Superior temporal gyrus (tissue), 1 donor: ENCODE measurements around the gene C17orf113.

Source experiments
- DNase-seq: peaks from one replicate; pipeline ENCODE4 v3.0.0-alpha.2; 2016; ENCODE audit errors: extremely low spot score

Gene C17orf113

GRCh38 chr17:42050393-42051012 is at the start of gene C17orf113:
C17orf113 (minus strand) TSS chr17:42050601; CDS start chr17:42043376, 7,225 bp downstream.
- peak; percentile 57 for DNase-seq

GRCh38 chr17:42098730-42099399 is 48.5 kb upstream of the C17orf113 start:
- no peak for DNase-seq

- no peak for DNase-seq
These were observed 47.6 kb upstream of the C17orf113 start, which contains the start of gene ZNF385C for GRCh38 chr17:42097691-42098631. ZNF385C (minus strand) TSS chr17:42098473; CDS start chr17:42063056, 35,417 bp downstream.

- no peak for DNase-seq
These were observed 46.1 kb upstream of the C17orf113 start for GRCh38 chr17:42096360-42097111.

- DNase-seq: no peak
These were observed 44.1 kb upstream of the C17orf113 start for GRCh38 chr17:42094375-42095069.

DNA sequence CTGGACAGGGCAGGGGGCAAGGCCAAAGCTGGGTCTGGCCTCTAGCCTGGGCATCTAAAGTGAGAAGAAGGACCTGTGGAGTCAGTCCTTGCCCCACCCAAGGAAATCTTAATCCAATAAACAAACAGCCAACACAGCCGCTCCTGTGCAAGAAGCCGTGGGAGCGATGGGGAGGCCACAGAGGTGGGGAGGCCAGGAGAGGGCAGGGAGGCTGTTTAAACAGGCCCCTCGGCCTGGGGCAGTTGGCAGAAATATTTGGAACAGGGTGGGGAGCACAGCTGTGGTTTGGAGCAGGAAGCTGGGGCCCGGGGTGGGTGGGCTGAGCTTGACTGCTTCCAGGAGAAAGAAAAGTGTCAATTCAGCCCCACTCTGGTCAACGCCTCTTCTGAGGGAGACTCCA is 42.5 kb upstream of the C17orf113 start:
- no peak for DNase-seq

DNA sequence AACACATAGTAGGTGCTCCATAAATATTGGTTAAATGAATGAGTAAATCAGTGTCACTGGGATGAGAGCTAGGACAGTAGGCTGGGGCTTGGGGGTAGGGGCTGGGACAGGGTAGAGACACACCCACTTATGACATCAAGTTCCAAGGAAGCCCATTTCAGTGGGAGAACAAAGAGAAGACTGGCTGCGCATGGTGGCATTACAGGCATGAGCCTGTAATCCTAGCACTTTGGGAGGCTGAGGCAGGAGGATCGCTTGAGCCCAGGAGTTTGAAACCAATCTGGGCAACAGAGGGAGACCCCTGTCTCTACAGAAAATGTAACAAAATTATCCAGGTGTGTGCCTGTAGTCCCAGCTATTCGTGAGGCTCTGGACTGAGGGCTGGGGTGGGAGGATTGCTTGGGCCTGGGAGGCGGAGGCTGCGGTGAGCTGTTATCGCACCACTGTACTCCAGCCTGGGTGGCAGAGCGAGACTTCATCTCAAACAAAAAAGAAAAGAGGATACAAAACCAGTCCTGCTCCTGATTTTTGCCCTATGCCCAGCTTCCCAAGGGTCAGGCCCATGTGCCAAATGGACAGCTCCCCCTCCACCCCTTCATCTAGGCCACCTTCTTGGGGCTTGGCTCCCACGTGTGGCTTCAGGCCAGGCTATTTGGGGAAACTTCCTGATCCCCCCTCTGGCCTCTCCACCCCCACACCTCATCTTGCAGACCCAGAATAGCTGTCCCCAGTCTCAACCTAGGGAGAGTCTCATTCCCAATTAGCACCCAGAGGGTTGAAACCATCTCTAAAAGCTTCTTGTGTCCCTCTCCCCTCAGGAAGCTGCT is 40.8 kb upstream of the C17orf113 start:
- DNase-seq: no peak

DNA sequence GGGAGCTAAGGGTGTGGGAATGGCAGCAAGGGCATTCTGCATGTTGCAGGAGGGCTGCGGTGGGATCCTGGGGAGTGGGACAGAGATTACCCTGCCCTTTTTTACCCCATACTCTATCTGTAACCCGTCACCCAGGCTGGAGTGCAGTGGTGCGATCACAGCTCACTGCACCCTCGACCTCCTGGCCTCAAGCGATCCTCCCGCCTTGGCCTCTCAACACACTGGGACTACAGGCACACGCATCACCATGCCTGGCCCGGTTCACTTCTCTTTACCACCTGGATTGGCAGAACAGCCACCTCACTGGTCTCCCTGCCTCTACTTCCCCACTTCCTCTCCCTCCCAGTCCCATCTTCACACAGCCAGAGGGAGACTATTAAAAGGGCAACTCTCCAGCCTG is 38.3 kb upstream of the C17orf113 start:
- no peak for DNase-seq

DNA sequence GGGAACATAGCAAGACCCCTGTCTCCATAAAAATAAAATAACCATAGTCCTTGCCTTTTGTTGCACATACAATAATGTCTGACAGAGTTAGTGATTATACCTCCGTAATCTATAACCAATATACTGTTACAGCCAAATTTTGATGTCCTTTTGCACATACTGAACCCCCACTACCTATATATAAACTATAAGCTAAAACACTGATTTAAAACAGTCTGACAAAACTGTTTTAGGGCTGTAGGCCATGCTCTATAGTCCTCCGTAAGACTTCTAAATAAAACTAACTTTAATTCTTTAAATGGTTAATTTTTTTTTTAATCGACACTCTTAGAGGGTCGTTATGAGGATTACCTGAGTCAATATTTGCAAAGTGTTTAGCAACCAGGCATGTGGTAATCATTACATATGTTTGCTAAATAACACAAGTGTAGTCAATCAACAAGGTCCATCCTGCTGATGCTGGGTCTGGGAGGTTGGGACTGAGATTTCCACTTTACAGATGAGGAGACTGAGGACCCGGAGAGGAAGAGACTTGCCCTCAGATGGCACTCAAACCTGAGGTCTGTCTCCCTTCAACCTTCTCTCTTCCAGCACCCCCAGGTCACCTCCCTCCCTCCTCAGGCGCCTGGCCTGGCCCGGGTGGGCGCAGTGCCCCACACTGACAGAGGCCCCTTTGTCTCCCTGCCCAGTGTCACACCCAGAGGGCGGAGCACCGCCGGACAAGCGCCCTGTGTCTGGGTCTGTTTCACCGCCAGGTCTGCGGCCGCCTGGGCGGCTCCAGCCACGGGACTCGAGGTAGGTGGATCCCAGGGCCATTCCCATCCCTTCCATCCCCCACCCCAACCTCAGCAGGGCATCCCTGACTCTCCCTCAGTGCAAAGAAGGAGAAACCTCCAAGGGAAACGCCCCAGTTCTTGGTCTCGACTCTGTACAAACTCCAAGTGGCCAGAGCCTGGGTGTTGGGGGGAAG is 37.6 kb upstream of the C17orf113 start:
- DNase-seq: peak; percentile 26

DNA sequence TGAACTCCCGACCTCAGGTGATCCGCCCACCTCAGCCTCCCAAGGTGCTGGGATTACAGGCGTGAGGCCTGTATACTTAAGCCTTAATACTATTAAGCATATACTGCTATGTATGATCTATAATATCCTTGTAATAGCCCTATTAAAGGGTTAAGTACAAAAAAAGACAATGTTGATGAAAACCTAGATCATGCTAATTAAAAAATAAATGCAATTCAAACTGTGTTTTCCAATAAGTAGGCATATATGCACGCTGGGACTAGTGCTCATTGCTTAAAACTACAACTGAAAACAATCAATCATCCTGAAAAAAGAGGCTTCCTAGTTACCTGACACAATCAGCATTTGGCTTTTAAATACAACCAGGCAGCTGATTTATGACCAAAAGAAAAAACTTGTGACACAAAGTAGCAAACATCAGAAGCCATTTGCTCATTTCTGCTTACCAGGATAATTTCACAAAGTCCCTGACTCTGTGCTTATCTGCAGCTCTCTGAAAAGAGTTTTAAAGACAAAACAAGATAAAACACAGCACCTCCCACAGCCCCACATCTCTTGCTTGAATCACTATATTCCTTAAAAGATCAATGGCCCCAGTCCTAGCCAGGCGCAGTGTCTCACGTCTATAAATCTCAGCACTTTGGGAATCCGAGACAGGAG is 36.8 kb upstream of the C17orf113 start:
- DNase-seq: no peak

DNA sequence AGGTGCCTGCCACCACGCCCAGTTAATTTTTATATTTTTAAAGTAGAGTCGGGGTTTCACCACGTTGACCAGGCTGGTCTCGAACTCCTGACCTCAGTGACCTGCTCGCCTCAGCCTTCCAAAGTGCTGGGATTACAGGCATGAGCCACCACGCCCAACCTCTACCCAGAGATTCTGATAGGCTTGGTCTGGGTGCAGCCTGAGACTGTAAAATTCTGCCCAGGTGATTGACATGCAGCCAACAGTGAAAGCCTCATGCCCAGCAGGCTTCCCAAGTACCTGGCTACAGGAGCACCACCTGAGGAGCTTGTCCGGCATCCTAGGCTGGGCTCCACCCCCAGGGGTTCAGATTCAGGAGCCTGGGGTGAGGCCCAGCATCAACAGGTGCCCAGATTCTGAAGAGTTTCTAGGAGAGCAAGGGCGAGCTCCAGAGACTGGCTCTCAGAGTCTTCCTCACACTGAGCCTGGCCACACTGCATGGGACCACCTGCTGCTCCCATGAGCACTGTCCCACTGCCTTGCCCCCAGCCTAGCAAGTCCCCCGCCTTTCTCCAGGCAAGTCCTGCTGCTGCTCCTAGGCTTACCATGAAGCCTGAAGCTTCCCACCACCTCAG is 31.2 kb upstream of the C17orf113 start:
- no peak for DNase-seq

- DNase-seq: no peak
These were observed 29.1 kb upstream of the C17orf113 start for GRCh38 chr17:42079541-42079940.

DNA sequence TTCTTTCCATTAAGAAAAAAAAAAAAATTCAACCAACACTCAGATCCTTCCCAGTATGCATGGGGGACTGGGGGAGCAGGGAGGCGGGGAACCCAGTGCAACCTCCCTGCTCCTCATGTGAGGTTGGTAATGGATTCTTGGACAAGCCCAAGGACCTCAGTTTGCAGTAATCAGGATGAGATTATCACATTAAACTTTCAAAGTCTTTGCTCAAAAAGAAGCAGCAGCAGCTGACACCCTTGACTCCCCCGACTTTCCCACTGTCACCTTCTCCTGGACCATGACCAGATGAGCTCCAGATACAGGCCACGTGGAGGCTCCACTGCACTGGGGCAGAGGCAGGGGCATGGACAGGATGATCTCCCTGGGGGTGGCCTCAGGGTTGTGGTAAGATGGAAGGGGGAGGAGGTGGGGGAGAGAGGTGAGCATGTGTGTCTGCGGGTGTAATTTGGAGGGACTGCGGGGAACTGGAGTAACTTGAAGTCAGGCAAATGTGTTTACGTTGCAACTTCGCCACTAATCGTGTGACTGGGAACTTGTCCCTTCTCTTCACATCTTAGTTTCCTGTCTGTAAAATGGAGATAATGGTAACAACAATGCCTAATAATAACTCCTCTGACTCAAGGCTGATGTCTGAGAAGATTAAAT is 28.1 kb upstream of the C17orf113 start:
- DNase-seq: no peak

- DNase-seq: no peak
These were observed 27.4 kb upstream of the C17orf113 start for GRCh38 chr17:42077755-42078154.

DNA sequence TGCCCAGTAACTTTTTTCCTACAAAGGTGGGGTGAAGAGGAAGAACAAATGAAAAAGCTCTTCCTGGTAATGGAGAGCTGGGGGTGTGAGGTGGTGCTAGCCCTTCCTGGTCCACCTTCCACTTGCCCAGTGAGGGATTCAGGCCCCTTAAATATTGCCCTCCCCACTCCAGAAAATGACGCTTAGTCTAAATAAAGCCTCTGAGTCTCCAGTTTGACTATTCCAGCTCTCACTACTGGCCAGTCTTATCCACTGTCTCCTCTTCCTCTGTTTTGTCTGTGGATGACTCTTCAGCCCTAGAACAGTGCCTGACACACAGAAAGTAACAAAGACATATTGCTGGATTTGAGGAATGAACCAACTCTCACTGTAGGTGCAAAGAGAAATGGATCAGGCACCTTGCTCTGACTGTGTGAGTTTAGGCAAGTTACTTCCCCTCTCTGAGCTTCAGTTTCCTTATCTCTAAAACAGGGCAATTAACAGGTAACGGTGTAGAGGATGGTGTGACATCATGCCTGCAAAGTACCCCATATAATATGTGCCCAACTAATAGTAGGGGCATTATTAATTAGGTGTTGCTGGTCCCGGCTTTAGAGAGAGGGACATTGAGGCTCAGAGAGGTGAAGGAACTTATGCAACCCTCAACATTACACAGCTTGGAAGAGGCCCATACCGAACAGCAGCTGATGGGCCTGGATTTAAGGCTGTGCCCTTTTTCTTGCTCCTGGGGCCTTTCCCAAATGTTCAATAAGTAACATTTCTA is 26.6 kb upstream of the C17orf113 start:
- no peak for DNase-seq

GRCh38 chr17:42075789-42076188 is 25.4 kb upstream of the C17orf113 start:
- no peak for DNase-seq
